ENCODE data around the gene ABHD8. TPM values are rescaled to one million over a fixed set of nuclear protein-coding genes. Genes with fewer than 3 reads are reported as not detected.

Gene ABHD8
- total and polyA plus RNA-seq, 2 of the 13 experiments (the other 11 are each of a cell fraction or from before 2014, with no cell fraction given): 6.3 to 7.2 TPM

GRCh38 chr19:17340871-17341357, 37.7 kb upstream of the ABHD8 start (continued):
- TF ChIP-seq PATZ1 (CRISPR knock-in tag; IDR thresholded peaks at IDR 0.05) (no peak; the same call in 1 of the 2 replicates), GZF1 (CRISPR knock-in tag; IDR thresholded peaks at IDR 0.05) (no peak), ZNF550 (CRISPR knock-in tag; IDR thresholded peaks at IDR 0.05; ENCODE audit: borderline replicate concordance) (no peak), ZBTB21 (CRISPR knock-in tag; IDR thresholded peaks at IDR 0.05) (no peak), TARDBP (CRISPR knock-in tag; IDR thresholded peaks at IDR 0.05) (no peak), NFKB2 (CRISPR knock-in tag; IDR thresholded peaks at IDR 0.05; ENCODE audit: borderline replicate concordance) (no peak; the same call in 1 of the 2 replicates), TIGD3 (CRISPR knock-in tag; IDR thresholded peaks at IDR 0.05; ENCODE audit: borderline replicate concordance) (no peak), ZNF788 (CRISPR knock-in tag; IDR thresholded peaks at IDR 0.05; ENCODE audit: borderline replicate concordance) (peak; percentile 24; the same call in 1 of the 2 replicates), TBL1XR1 (IDR thresholded peaks at IDR 0.05; ENCODE audit: borderline replicate concordance, low read length, partially characterized antibody) (no peak), ZNF768 (CRISPR knock-in tag; IDR thresholded peaks at IDR 0.05) (no peak), PCBP2 (optimal IDR thresholded peaks at IDR 0.05; ENCODE audit: low read depth, low read length, poor library complexity, severe bottlenecking) (no peak), NFIB (CRISPR knock-in tag; IDR thresholded peaks at IDR 0.05; ENCODE audit: borderline replicate concordance) (no peak), ZNF274 (CRISPR knock-in tag; IDR thresholded peaks at IDR 0.05) (no peak), ZC3H13 (CRISPR knock-in tag; IDR thresholded peaks at IDR 0.05) (peak; percentile 80; the same call in 1 of the 2 replicates), HNF4A (CRISPR knock-in tag; IDR thresholded peaks at IDR 0.05) (peak; percentile 69; the same call in 1 of the 2 replicates), ZNF564 (CRISPR knock-in tag; IDR thresholded peaks at IDR 0.05) (peak; percentile 24; the same call in 1 of the 2 replicates), MTF1 (CRISPR knock-in tag; IDR thresholded peaks at IDR 0.05) (no peak), MXD4 (CRISPR knock-in tag; IDR thresholded peaks at IDR 0.05) (no peak; the same call in 1 of the 2 replicates), PRPF4 (IDR thresholded peaks at IDR 0.05; ENCODE audit: low read depth, low read length, poor library complexity, severe bottlenecking) (no peak), ARNT2 (CRISPR knock-in tag; IDR thresholded peaks at IDR 0.05; ENCODE audit: low read depth) (peak; percentile 67; the same call in 1 of the 2 replicates), ZNF180 (CRISPR knock-in tag; IDR thresholded peaks at IDR 0.05; ENCODE audit: borderline replicate concordance, low read depth) (no peak)
- TF ChIP-seq, protein P1, sequence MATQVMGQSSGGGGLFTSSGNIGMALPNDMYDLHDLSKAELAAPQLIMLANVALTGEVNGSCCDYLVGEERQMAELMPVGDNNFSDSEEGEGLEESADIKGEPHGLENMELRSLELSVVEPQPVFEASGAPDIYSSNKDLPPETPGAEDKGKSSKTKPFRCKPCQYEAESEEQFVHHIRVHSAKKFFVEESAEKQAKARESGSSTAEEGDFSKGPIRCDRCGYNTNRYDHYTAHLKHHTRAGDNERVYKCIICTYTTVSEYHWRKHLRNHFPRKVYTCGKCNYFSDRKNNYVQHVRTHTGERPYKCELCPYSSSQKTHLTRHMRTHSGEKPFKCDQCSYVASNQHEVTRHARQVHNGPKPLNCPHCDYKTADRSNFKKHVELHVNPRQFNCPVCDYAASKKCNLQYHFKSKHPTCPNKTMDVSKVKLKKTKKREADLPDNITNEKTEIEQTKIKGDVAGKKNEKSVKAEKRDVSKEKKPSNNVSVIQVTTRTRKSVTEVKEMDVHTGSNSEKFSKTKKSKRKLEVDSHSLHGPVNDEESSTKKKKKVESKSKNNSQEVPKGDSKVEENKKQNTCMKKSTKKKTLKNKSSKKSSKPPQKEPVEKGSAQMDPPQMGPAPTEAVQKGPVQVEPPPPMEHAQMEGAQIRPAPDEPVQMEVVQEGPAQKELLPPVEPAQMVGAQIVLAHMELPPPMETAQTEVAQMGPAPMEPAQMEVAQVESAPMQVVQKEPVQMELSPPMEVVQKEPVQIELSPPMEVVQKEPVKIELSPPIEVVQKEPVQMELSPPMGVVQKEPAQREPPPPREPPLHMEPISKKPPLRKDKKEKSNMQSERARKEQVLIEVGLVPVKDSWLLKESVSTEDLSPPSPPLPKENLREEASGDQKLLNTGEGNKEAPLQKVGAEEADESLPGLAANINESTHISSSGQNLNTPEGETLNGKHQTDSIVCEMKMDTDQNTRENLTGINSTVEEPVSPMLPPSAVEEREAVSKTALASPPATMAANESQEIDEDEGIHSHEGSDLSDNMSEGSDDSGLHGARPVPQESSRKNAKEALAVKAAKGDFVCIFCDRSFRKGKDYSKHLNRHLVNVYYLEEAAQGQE (IDR thresholded peaks at IDR 0.05; ENCODE audit: borderline replicate concordance in 1 of 2, low read depth in 1 of 2, low read length in 2 of 2): no peak
- TF ChIP-seq, protein P2, sequence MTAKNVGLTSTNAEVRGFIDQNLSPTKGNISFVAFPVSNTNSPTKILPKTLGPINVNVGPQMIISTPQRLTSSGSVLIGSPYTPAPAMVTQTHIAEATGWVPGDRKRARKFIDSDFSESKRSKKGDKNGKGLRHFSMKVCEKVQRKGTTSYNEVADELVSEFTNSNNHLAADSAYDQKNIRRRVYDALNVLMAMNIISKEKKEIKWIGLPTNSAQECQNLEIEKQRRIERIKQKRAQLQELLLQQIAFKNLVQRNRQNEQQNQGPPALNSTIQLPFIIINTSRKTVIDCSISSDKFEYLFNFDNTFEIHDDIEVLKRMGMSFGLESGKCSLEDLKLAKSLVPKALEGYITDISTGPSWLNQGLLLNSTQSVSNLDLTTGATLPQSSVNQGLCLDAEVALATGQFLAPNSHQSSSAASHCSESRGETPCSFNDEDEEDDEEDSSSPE (CRISPR knock-in tag; IDR thresholded peaks at IDR 0.05): peak; percentile 71
